HG02623 (cell line): Measurements from ENCODE around the gene DLGAP3.

Experiments
- ATAC-seq: cut with Tn5 transposase; IDR thresholded peaks from one replicate; pipeline ENCODE4 v1.9.1; 2021; ENCODE audit warnings: moderate library complexity; ENCODE audit not compliant: unreplicated experiment

Gene DLGAP3

DNA sequence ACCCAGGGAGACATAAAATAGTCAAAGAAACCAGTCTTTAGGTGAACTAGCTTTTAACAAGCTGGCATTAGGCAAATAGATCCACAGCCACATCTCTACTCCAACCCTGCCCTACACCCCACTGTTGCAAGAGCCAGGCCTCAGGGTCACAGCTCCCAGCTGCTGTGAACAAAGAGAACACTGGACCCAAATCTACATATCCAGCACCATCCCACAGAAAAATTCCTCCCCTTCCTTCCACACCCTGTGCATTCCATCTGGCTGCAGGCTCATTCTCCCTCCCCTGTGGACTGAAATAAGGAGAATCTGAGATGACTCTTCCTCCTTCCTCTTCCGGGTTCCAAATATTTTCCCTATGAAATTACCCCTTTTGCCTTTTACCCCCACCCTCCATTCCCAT lies 23.2 kb downstream of the DLGAP3 start:
- ATAC-seq = no peak

DNA sequence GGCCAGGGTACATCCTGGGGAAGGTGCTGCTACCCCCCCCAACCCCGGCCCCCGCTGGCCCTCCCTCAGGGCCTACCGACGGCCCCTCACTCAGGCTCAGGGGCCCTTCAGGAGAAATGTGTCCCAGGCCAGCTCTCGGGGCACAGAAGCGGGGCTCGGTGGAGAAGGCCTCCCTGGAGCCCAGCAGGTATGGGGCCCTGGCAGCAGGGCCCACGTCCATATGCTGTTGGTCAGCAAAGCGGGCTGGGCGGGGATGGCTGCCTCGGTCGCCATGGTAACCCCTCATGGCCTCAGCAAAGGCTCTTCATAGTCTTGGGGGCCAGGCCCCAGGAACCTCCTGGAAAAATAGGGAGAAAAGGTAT lies 24.4 kb downstream of the DLGAP3 start:
- ATAC-seq = no peak

DNA sequence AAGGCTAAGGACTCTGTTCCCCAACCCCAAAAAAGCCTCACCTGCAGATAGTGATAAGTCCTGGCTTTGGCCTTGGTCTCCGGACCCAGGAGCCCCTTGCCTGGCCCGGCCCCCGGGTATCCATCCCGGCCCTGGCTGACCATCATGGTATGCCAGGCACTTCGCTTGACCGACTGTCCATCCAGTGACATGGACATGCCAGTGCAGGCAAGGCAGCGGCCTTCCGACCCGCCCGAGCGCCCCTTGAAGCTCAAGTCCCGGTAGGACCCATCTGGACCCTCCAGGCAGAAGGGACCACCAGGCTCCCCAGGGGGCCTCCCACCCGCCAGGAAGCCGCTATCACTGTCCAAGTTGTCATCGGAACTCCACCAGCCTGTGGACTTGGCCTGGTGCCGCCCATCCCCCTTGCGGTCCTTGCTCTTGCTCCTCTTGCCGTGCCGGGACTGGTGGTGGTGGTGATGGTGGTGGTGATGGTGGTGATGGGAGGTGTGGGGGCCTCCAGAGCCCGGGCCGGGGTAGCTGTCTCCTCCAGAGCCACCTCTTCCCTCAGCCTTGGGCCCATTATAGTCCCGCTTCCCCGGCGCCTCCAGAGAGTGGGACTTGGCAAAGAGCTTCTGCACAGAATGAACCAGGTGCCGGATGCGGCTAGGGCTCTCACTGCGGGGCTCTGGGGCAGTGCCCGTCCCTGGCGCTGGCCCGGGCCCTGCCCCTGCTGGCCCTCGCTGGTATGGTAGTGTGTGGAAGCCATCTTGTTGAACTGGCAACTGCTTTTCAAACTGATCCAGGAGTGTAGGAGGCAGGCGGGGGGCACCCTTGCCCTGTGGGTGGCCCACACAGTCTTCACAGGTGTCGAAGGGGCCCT lies 25.0 kb downstream of the DLGAP3 start:
- no peak for ATAC-seq

DNA sequence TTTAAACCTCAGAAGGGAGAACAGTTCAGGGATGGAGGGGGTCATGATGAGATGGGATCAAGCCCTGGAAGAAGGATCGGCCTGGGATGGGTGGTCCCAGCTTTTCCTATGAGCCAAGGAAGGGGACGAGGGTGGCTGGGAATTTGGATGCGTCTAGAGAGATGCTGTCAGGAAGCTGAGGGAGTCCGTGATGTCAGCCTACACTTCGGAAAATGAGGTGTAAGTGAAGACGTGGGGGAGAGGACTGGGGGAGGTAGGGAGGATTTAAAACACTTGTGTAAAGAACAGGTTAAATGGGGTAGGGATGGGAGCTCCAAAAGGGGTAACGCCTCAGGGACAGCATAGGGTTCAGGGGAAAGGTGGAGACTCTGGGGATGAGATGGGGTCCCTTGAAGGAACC lies 27.5 kb downstream of the DLGAP3 start:
- no peak for ATAC-seq

DNA sequence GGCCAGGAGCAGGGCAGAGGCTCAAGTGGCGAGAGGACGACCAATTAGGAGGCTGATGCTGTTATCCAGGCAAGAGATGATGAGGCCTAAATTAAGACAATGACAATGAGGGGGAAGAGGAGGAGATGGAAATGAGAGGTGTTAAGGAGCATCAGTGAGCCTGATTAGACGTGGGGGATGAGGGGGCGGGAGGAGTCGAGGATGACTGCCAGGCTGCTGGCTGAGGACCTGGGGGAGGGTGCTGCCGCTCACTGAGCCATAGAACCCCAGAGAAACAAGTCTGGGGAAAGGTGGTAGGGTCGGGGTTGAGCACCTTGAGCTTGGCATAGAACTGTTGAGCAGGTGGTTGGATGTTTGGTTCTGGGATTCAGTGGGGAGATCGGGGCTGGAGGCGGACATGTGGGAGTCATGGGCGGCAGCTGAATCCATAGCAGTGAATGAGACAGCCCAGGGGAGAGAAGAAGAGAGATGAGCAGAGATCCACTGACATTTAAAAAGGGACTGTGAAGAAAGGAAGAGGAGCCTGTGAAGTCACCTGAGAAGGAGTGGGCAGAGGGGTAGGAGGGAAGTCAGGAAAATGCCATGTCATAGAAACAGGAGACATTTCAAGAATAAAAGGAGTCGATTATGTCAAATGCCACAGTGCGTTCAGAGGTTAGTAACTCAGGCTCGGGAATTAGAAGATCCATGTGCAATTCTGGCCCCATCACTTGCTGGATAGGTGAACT lies 28.5 kb downstream of the DLGAP3 start:
- no peak for ATAC-seq

- ATAC-seq = no peak
Observed at GRCh38 chr1:34899906-34900305, 29.5 kb downstream of the DLGAP3 start.

DNA sequence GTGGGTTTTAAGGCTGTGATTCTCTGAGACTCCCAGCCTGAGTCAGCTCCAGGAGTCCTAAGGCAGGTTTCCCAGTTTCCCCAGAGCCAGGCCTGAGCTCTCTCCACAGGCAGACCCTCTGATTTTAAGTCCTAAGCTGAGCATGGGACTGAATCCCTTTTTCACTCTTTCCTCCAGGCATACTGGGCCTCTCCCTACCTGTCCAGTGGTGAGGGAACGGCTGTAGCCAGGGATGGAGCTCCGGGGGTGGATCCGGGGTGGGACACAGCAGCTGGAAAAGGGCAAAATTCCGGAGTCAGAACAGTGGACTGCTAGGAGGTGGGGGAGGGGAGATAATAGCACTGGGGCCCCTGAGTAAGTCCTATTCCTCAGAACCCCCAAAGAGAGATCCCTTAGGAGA lies 30.0 kb downstream of the DLGAP3 start:
- no peak for ATAC-seq

GRCh38 chr1:34898330-34898761 lies 31.1 kb downstream of the DLGAP3 start:
- ATAC-seq = no peak

DNA sequence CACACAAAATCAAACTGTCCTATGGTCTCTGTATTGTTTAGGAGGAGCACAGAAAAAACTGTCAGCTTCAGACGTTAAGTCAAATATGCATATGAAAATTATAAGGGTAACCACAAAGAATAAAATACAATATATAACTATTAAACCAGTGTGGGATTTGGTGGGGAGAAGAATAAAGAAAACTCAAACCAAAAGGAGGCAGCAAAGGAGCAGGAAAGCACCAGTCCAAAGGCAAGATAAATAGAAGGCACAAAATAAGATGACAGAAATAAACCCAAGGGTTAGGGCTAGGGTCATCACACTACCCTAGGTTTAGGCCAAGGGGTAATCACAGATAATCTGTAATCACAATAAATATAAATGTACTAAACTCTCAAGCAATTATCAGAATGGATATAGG lies 32.8 kb downstream of the DLGAP3 start:
- no peak for ATAC-seq

DNA sequence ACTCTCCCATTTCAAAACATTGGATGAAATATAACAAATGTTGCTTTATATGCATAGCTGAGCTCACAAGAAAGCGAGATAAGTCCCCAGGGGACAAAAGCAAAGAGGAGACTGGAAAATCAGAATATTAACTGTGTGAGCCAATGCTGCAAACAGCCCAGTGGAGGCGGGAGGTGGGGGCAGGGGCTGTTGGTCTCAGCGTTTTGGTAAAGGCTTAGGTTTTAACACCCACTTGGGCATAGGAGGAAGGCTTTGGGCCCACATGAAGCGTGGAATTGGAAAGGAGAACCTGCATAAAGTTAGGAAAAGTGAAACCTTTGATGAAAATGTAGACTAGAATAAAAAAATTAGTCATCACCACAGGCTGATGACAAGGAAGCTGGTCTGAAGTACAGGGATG lies 39.7 kb downstream of the DLGAP3 start:
- no peak for ATAC-seq

DNA sequence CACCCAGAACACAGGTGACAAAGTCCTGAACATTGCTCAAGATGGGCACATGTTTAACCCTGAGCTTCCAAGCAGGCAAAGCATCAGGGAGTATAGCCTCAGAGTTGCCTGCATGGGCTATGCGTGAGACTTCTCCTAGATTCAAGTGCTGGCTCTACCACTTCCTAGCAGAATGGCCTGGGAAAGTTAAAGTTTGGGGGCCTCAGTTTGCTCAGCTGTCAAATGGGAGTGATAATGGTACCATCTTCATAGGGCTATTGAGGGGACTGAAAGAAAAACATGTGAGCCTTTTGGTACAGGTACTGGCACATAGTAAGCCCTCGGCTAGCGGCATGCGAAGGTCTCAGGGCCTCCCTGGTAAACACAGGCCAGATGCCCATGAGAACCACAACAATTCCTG lies 41.9 kb downstream of the DLGAP3 start:
- ATAC-seq = no peak

DNA sequence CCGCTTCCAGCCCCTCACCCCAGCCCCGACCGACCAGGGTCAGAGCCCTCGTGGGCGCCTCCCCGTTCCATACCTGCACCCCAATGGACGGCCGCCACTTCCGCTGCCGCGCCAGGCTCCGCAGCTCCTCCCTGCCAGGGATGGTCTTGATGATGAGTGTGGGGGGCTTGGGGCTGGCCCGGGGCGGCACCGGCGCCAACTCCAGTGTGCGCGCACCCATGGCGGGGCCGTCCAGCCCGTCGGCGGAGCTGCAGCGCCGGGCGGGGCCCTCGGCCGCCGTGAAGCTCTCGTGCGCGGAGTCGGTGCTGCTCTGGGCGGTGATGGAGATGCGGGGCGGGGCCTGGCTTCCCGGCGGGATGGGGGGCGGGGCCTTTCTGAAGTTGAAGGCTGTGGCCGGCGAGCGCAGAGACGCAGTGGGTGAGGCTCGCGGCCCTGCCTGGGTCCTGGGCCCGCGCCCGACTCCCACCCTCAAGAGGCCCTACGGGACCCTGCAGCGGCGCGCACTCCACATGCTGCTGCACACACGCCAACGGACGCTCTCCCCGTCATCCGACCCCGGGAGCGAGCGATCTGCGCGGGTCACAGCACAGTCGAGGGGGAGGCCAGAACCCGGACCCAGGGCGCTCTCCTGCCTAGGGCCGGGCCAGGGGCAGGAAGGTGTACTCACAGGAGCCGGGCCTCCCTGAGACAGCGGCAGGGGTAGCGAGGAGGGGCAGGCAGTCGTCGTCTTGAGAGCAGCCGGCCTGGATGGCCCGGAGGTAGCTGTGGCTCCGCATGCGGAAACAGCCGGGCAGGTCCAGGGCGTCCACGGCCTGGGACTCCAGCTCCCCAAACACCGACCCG lies 43.8 kb downstream of the DLGAP3 start:
- no peak for ATAC-seq

DNA sequence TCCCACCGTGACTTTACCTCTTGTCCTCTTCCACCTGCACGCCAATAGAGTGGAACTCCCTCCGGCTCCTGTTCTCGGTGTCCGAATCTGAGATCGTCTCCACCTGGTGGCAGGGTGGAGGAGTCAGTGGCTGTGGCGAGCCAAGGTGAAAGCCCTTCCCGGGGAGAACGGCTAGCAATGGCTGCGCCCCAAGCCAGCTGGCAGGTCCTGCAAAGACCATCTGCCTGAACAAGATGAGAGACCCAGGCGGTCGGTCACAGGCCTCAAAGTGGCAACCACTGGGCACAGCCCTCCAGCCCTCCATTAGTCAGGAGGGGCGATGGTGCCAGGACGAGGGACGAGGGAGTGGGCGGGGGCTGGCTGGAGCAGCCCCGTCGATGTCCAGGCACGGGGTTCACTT lies 44.5 kb downstream of the DLGAP3 start:
- ATAC-seq = no peak

DNA sequence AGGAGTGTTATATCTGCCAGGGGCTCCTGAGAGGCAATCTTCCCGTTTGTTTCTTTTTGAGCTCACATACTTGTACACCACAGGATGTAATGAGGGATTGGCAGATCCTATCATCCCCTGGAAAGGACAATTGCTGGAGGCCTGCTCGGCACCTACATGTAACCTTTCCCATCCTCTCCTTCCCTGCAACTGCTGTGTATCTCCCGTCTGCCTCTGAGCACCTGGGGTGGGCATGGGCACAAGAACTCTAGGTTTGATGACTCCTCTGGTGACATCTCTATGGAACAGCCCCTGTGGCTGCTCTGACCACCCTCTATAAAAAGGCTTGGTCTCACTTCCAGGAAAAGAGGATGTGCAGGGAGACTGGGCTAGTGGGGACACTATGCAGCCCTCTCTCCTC lies 44.9 kb downstream of the DLGAP3 start:
- ATAC-seq = no peak

GRCh38 chr1:34879230-34879629 lies 50.2 kb downstream of the DLGAP3 start:
- ATAC-seq = no peak

- no peak for ATAC-seq
Observed at GRCh38 chr1:34876406-34876805, 53.0 kb downstream of the DLGAP3 start.

GRCh38 chr1:34874296-34874952 lies 55.0 kb downstream of the DLGAP3 start:
- ATAC-seq = no peak

- ATAC-seq = no peak
Observed at GRCh38 chr1:34872133-34872503, 57.3 kb downstream of the DLGAP3 start.

DNA sequence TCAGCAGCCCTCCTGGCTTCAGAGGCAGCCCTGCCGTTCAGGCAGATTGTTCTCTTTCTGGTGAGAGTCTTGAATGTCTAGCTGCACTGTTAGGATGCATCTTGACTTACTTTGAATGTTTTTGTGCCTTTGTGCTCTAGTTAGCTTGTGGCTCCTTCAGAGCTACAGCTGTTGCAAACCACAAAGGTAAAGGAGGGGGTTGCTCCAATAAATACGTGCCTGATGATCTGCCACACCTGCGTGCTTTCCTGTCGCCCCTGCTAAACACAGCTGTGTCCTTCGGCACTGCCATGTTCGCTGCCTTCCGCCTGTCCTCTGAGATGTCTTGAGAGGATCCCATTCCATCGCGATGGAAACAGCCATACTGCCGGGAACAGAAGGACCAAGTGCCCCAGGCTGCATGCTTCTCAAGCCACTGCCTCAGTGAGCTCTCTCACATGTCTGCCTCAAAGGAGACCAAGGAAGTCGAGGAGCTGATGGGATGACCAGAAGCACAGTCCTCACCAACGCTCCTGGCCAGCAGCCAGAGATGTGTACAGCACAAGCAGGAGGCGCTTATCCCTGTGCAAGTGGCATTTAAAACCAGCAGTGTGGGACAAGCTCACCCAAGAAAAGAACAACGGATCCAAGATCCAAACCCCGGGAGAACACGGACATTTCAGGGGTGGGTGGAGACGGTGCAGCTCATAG lies 57.9 kb downstream of the DLGAP3 start:
- no peak for ATAC-seq

- no peak for ATAC-seq
Observed at GRCh38 chr1:34870395-34870794, 59.1 kb downstream of the DLGAP3 start.
